PFSK-1 (cell line): ENCODE measurements around the gene TEX44.

ENCODE experiments used
- FOXP2 ChIP-seq: optimal IDR thresholded peaks from 2 replicates; pipeline ENCODE3; 2011; ENCODE audit warnings: borderline replicate concordance, control low read depth, inconsistent platforms; ENCODE audit not compliant: insufficient read depth; ENCODE audit errors: extremely low read length, extremely low read depth
- POLR2AphosphoS5 ChIP-seq: IDR thresholded peaks from 2 replicates; pipeline ENCODE4 v1.6.1; 2012; ENCODE audit warnings: low read depth, mild to moderate bottlenecking, control low read depth, low read length, moderate library complexity
- SIN3A ChIP-seq: IDR thresholded peaks from 2 replicates; pipeline ENCODE4 v1.6.1; 2012; ENCODE audit warnings: mild to moderate bottlenecking, low read length, moderate library complexity, borderline replicate concordance; ENCODE audit not compliant: insufficient read depth
- TAF1 ChIP-seq: IDR thresholded peaks from 2 replicates; pipeline ENCODE4 v1.6.1; 2012; ENCODE audit warnings: low read length, control low read depth, borderline replicate concordance; ENCODE audit not compliant: insufficient read depth
- TF ChIP-seq, protein P1 (sequence below), 2 experiments: IDR thresholded peaks; 2 replicates each; pipeline versions ENCODE4 v1.6.1 to v1.8.0; 2011 to 2012; ENCODE audit warnings: low read depth in 2 of 2, low read length in 2 of 2, control low read depth in 1 of 2, inconsistent platforms in 1 of 2, mild to moderate bottlenecking in 1 of 2, moderate library complexity in 1 of 2; ENCODE audit not compliant: insufficient read depth in 1 of 2

The TEX44 gene

DNA sequence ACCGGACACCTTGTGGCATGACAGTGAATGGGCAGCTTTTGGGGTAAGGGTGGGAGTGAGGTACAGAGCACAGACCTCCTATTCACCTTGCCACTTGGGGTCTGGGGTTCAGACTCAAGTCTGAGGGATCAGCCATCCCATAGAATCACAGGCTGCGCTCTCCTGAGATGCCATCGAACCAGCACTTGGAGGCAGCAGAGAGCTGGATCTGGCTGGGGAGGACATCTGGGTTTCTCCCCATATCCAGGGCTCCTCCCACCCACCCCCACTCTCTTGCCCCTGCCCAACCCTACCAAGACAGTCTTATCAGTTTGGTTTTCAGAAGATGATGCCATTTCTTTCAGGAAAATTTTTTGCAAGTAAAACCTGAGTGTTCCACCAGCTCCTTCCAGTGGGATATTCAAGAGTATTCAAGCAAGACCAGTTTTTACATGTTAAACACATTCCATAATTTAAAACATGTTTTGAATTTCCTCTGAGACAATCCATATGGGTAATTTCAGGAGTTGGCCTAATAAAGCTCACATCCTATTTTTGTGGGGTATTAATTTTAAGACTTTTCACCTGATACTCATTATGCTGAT lies 29.2 kb upstream of the TEX44 start:
- no peak for TF ChIP-seq FOXP2
- TF ChIP-seq, protein P1, sequence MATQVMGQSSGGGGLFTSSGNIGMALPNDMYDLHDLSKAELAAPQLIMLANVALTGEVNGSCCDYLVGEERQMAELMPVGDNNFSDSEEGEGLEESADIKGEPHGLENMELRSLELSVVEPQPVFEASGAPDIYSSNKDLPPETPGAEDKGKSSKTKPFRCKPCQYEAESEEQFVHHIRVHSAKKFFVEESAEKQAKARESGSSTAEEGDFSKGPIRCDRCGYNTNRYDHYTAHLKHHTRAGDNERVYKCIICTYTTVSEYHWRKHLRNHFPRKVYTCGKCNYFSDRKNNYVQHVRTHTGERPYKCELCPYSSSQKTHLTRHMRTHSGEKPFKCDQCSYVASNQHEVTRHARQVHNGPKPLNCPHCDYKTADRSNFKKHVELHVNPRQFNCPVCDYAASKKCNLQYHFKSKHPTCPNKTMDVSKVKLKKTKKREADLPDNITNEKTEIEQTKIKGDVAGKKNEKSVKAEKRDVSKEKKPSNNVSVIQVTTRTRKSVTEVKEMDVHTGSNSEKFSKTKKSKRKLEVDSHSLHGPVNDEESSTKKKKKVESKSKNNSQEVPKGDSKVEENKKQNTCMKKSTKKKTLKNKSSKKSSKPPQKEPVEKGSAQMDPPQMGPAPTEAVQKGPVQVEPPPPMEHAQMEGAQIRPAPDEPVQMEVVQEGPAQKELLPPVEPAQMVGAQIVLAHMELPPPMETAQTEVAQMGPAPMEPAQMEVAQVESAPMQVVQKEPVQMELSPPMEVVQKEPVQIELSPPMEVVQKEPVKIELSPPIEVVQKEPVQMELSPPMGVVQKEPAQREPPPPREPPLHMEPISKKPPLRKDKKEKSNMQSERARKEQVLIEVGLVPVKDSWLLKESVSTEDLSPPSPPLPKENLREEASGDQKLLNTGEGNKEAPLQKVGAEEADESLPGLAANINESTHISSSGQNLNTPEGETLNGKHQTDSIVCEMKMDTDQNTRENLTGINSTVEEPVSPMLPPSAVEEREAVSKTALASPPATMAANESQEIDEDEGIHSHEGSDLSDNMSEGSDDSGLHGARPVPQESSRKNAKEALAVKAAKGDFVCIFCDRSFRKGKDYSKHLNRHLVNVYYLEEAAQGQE (IDR thresholded peaks at IDR 0.05; ENCODE audit: insufficient read depth in 1 of 2, low read depth in 2 of 2, low read length in 2 of 2) = no peak
- no peak for TF ChIP-seq POLR2AphosphoS5
- no peak for TF ChIP-seq SIN3A
- TF ChIP-seq TAF1 = no peak

DNA sequence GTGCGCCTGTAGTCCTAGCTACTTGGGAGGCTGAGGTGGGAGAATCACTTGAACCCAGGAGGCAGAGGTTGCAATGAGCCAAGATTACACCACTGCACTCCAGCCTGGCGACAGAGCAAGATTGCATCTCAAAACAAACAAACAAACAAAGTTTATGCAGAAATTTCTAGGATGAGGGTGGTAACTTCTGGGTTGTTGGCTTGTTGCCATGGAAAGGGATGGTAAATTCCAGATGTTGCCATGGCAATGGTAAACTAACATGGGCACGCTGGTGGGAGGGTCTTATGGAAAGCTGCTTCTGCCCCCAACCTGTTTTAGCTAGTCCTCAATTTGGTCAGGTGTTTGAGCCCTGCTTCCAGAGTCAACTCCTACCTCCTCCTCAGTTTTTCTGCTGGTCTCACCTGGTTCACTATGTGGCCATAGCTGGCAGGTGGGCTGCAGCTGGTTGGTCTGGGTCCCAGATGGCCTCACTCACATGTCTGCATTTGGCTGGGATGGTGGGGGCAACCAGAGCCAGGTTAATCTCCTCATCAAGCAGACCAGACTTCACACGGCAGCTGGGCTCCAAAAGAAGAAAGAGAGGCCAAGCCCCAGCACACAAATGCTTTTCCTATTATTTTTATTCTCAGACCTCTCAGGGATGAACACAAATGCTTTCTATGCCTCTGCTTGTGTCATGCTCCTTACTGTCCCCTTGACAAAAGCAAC lies 26.6 kb upstream of the TEX44 start:
- TF ChIP-seq TAF1 (no peak), FOXP2 (no peak), POLR2AphosphoS5 (no peak)

DNA sequence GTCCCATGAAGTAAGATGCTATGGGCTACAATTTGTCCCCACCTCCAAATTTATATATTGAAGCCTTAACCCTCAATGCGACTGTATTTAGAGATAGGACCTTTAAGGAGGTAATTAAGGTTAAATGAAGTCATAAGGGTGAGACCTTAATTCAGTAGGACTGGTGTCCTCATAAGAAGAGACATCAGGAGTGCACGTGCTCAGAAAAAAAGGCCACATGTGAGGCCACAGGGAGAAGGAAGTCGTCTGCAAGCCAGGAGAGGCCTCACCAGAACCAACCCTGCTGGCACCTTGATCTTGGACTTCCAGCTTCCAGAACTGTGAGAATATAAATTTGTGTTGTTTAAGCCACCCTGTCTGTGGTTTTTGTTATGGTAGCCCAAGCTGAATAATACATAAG lies 25.5 kb upstream of the TEX44 start:
- TF ChIP-seq SIN3A = no peak
- TF ChIP-seq POLR2AphosphoS5 = no peak
- no peak for TF ChIP-seq FOXP2
- no peak for TF ChIP-seq TAF1
- TF ChIP-seq, protein P1 (IDR thresholded peaks at IDR 0.05; ENCODE audit: insufficient read depth in 1 of 2, low read depth in 2 of 2, low read length in 2 of 2) = no peak

DNA sequence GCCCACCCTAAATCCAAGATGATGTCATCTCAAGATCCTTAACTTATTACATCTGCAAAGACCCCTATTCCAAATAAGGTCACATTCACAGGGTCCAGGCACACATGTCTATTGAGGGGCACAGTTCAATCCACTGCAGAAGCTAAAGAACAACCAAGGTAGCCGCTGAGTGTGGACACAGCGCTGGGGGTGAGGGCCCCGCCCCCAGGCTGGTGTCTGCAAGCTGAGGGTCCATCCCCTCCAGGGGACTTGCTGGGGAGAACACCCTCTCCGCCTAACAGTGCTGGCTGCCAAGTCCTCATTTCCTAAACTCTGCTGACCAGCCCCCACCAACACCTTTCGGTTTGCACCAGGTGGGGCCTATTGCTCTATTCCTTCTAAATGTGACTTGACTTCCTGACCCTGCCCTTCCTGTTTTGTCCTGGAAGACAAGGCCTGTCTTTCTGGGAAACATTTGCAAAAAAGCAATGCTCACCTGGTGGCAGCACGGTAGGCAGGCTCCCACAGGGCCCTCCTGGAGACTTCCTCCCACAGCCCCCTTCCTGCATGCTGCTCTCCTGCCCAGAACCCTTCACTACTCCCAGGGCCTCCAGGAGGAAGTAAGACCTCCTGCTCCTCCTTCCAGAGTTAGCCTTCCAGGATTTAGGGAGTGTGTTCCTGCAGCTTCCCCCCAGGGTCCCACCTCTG lies 24.4 kb upstream of the TEX44 start:
- TF ChIP-seq SIN3A (no peak), TAF1 (no peak), FOXP2 (no peak), POLR2AphosphoS5 (no peak)
- TF ChIP-seq, protein P1 (IDR thresholded peaks at IDR 0.05; ENCODE audit: insufficient read depth in 1 of 2, low read depth in 2 of 2, low read length in 2 of 2) = no peak

DNA sequence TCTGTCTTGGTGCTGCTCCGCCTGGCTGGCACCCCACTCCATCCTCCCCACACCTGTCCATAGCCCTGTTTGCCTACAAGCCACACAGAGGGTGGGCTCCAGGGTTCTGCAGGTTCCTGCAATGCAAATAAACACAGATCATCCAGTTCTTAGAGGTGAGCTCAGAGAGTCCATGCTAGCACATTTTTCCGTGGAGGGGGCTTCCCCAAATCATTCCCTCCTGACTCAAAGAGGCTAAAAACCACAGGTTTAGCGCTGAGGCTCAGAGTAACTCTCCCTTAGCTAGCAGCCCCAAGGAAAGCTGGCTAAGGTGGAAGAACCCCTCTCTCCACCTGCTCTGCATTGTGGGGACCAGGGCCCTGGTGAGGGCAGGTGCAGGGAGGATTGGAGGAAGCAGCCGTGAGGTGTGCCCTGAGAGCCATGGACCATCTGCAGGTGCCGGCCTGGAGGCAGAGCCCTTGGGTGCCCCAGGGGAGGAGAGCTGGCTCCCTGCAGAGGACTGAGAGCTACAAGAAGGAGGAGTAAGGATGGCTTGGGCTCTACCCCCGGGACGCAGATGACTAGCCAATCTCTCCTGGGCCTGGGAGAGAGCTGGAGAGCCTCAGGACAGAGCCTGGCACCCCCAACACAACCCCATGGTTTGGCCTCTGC lies 23.8 kb upstream of the TEX44 start:
- TF ChIP-seq FOXP2 (no peak), SIN3A (no peak), POLR2AphosphoS5 (no peak), TAF1 (no peak)
- TF ChIP-seq, protein P1 (IDR thresholded peaks at IDR 0.05; ENCODE audit: insufficient read depth in 1 of 2, low read depth in 2 of 2, low read length in 2 of 2) = no peak
